Fibroblast of skin of back (primary cell): ENCODE measurements around the gene MIF.
A peak's percentile ranks its signal among the peaks of the same experiment; 100 is the strongest.
"Not testable (repeated sequence)": the region's sequence is repeated elsewhere in the genome, so short reads cannot be mapped to it uniquely, and the experiment has no call there.

Experiments used
- DNase-seq: peaks from one replicate; pipeline ENCODE4 v3.0.0-alpha.2; 2013

MIF gene

DNA sequence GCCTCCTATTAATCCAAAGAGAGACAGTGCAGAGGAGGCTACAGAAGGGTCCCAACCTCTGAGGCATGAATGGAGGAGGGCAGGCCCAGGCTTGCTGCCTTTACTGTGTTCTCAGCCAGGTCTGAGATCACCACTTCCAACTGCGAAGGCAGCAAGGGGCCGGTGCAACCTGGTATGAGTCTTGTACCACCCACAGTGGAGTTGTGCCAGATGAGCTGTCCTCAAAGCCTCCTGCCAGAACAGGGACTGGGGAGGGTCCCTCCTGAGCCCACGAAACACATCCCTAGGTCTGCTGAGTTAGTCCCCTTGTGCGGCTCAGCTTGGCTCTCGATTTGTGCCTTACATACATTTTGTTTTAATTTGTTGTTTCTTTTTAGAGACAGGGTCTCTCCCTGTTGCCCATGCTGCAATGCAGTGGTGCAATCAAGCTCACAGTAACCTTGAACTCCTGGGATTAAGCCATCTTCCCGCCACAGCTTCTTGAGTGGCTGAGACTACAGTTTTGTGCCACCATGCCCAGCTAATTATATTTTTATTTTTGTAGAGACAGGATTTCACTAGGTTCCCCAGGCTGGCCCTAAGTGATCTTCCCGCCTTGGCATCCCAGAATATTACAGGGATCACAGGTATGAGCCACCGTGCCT is 9.3 kb downstream of the MIF start:
- no peak for DNase-seq

DNA sequence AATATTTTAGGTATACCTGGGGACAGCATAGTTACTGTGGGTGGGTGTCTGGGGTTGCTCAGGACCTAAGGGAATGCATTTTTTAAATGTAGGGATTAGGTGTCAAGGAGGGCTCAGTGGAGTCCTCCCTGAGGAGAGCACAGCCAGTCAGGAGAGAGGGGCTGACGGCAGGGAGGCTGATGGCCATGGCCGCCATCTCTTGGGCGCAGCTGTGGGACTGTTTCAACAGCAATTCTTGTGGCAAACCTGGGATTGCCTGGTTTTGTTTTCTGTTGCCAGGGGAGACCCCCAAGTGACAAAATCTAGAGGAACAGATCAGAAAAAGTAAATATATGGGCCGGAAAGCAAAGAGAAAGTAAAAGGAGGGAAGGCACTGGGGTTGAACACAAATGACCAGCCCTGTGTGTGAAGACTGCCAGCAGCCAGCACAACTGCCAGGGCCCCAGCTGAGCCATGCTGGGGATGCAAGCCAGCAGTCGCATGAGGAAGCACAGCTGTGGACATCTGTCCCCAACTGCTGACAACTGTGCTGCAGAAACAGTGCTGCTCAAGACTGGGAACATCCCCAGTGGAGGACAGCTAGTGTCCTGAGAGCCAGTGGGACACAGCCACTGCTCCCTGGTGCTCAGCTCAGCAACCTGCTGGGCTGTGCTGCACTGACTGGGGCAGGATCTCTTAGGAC is 10.5 kb downstream of the MIF start:
- no peak for DNase-seq

DNA sequence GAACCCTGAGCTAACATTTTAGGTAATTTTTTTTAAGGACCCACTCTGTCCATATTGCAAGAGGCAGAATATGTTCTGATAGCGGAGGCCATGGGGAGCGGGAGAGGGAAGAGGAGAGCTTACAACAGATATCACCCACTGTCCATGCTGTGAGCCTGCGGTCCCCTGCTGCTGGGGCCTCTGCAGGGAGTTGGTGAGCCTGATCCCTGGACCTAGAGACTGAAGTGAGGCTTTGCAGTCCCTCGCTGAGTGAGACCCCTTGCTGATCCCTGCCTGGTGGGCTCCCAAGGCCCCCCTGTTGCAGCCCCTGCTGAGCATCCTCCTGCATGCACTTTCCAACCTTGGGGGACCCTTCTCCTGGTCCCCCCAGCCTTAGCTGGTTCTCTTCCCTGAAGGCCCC is 12.5 kb downstream of the MIF start:
- DNase-seq = no peak

DNA sequence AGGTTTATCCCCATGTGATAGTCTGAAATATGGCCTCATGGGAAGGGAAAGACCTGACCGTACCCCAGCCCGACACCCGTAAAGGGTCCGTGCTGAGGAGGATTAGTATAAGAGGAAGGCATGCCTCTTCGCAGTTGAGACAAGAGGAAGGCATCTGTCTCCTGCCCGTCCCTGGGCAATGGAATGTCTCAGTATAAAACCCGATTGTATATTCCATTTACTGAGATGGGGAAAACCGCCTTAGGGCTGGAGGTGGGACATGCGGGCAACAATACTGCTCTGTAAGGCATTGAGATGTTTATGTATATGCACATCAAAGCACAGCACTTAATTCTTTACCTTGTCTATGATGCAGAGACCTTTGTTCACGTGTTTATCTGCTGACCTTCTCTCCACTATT is 13.2 kb downstream of the MIF start:
- not testable (repeated sequence) for DNase-seq

DNA sequence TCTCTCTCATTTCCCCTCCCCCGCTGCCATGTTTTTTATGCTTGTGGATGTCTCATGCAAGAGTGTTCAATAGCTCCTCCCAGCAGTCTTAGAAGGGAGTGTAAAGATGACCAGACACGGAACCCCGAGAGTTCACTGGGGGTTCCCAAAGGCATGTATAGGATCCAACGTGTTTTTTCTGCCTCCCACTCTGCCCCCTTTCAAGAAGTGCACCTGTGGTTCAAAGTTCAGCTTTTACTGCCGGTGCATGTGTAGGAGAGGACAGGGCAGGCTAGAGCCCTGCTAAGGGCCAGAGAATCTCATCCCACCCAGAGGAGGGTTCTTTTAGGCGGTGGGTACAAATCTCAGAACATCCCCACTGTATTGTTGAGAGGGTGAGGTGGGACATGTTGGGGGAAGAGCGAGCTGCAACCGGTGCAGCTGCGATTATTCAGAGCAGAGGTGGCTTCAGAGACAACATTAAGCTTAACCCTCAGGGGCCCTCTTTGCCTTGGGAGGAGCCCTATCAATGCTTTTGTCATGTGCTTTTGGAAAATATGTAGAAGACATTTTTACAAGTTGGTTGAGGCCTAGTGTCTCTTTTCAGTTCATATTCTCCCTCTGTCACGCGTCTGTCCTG is 14.5 kb downstream of the MIF start:
- no peak for DNase-seq

DNA sequence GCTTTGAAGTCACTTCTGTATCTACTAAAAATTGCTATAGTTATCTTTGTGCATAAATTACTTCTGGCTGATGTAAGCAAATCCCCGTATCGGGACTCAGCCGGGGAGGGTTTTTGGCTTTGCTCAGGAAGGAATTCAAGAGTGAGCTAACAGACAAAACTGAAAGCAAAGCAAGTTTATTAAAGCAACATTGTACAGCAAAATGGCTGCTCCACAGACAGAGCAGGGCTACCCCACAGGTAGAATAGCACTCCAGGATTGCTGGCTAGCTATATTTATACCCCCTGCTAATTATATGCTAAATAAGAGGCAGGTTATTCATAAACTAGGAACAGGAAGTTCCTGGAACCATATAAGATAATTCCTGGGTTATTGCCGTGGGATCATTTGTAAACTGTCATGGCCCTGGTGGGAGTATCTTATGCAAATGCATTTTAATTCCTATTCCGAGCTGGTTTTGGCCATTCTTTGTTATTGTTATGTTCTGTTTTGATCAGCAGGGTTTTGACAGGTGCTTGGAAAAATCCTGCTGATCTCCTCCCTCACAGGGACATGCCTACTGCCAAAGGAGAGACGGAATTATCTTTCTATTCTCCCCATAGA is 15.2 kb downstream of the MIF start:
- no peak for DNase-seq

DNA sequence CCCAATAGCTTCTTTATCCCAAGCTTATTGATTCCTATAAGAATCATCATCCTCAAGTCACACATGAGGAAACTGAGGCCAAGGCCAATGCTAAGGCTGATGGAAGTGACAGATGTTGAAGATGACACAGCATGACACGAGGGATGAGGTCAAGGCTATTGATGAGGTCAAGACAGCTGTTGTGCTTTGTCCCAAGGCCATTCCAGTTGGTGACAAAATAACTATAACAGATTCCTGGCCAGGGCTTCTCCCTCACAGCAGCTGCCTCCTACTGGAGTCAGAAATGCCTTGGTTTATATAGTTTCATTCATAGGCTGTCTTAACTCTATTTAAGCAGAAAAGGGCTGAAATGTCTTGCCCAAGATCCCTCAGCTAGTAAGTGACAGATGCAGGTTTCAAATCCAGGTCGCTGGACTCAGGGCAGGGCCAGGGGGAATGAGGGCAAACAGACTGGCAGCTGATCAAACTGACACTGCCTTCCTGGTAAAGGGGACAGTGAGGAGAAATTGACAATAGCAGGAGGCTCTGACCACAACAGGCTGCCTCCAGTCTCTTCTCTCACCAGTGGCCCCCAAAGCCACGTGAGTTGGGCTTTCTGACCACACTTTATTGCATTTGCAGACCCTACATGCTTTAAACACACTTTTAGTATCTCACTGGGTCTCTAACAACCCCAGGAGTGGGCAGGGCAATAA is 16.5 kb downstream of the MIF start:
- DNase-seq = no peak

DNA sequence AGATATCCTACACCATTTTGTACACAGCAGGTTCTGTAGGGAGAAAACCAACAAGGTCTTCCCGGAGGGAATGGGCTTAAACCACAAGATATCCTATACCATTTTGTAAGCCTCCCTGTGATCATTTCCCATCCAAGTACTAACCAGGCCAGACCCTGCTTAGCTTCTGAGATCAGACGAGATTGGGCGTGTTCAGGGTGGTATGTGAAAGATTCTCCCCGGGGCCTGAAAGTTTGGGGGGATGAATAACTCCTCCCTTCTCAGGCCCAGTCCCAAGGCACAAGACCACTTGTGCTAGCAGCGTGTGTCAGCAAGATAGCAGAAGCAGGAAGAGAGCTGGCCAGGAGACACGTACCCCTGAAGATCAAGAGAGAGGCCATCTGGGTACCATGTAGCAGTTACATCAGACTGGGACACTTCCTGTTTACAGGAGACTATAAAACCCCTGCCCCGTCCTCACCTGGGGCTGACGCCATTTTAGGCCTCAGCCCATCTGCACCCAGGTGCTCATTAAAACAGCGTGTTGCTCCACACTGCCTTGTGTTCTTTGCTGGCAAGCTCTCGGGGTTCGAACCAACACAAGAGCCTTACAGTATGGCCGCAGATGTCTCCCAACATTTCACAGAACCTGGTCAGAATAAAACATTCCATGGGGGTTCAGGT is 17.3 kb downstream of the MIF start:
- DNase-seq = no peak

DNA sequence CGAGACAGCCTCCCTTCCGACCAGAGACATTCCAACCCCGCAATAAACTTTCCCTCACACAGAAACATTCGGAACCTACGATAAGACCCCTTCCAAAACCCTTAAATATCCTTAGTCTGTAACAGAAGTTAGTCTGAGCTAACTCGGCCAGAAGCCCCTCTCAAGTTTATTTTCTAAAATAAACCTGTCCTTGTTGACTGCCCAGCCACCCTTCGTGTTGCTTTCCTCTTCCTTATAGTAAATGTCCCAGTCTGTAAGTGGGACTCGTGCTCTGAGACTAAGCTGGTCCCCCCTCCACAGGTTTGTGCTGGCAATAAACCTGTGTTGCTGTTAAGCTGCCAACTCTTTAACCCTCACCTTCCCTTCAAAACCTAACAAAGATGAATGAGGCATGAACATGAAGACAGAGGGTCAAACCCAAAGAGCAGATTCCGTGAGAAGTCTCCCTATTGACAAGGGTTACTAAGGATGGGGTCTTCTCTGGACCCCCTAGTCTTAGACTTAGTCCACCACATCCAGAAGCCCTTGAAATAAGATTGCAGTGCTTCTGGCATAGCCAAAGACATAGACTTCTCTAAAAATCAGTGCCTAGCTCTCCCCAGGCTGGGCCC is 18.2 kb downstream of the MIF start:
- no peak for DNase-seq

DNA sequence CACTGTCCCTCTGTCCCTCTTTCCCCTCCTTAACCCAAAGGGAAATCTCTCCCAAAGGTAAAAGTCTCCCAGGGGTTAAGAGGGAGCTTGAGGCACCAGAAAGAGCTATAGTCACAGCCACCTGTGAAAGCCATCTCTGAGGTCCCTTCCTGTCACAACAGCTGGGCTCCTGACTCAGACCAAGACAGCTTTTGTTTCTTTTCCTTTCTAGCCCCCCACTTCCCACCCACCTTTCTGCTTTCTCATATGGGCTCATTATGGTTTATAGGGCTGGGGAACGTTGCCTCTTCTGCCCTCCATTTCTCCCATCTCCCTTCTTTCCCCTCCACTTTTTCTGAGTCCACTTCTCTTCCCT is 19.1 kb downstream of the MIF start:
- no peak for DNase-seq

DNA sequence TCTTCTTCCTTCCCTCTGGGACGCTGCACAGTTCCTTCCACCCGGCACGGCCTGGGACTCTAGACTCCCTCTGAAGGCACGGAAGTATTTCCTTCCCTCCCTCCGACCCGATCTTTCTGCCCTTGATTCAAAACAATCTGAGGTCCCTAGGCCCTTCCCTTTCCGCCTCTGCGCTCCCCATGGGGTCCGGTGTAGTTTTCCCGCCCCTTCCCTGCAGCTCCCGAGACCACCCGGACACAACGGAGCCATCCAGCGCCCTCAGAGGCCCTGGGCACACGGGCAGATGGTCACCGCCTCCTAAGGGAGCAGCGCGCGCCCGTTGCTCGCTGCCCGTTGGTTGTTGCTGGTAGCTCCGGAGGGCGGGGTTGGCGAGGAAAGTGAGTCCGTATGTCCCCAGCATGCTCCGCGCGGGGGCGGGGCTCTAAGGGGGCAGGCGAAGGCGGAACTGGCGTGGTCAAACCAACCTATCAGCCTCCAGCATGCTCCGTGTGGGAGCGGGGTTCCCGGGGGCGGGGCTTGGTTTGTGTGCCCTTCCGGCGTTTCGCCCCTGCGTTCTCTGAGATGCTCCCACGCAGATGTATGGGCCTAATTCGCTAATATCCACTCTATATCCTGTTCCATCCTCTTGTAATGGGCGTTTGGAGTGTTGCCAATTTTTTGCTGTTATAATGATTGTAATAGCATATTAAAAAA is 19.6 kb downstream of the MIF start:
- DNase-seq = peak; percentile 99

DNA sequence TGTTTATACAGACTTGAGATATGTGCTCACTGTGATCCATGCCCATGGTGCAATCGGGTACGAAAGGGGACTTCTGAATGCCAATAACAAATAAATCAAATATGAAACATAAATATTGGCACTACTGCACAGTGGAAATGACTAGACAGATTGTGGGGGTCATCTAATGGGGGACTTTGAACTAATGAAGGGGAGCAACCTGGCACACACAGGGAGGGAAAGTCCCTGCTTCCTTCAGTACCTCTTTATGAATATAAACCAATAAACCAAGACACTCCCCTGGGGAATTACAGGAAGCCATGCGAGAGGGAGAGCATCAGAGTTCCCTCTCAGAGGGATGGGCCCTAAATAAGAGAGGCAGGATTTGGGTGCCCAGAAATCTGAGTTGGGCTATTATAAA is 21.1 kb downstream of the MIF start:
- no peak for DNase-seq

DNA sequence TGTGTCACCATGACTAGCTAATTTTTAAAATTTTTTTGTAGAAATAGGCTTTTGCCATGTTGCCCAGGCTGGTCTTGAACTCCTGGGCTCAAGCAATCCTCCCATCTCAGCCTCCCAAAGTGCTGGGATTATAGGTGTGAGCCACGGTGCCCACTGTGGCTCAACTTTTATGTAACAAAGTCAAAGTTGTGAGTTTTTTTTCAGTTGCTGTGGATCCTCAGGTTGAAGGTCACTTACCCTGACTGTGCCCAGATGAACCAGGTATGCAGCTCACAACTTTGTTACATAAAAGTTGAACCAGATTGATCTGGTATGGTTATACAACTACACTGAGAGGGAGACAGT is 26.1 kb downstream of the MIF start:
- not testable (repeated sequence) for DNase-seq

DNA sequence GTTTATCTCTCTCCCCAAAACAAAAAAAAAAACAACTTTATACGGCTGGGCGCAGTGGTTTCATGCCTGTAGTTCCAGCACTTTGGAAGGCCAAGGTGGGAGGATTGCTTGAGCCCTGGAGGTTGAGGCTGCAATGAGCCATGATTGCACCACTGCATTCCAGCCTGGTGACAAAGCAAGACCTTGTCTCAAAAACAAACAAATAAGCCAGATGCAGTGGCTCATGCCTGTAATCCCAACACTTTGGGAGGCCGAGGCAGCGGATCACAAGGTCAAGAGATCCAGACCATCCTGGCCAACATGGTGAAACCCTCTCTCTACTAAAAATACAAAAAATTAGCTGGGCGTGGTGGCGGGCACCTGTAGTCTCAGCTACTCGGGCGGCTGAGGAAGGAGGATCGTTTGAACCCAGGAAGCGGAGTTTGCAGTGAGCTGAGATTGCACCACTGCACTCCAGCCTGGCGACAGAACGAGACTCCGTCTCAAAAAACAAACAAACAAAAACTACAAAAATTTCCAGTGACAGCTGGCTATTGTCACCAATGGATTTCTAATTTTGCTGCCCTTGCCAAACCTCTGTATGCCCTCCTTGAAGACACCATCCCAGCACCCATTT is 27.5 kb downstream of the MIF start:
- DNase-seq = peak; percentile 33

DNA sequence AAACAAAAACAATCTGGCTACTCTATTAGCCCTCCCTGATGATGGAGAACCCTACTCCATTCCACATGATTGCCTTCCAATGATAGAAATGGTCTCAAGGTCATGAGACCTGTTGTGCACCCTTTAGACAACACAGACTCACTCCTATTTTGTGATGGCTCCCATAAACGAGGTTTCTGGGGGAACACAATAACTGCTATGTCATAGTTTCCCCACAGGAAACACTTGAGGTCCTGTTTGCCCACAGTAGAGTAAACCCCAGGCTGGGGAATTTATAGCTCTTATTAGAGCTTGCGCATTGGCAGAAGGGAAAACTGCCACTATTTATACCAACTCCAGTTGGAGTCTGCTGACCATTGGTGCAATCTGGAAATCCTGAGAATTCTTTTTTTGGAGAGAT is 28.7 kb downstream of the MIF start:
- DNase-seq = no peak

DNA sequence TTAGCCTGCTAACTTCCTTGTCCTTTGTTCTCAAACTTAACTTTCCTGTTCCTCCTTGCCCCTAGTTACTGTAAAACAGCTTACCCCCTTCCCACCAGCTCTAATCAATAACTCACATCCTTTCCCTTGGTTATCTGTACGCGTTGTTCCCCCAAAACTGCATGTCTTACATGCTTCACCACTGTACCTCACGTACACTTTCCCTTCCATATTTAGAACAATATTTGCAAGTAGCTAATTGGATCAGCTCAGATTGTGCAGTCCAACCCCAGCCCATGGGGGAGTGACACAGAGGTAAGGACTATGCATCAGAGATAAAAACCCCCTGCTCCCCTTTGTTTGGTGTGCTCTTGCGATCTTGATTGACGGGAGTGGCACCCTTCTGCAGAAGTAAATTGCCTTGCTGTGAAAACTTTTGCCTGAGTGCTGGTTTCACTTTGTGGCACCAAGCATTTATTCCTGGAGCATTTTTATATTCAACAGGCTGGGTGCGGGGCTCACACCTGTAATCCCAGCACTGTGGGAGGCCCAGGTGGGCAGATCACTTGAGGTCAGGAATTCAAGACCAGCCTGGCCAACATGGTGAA is 30.9 kb downstream of the MIF start:
- DNase-seq = no peak

DNA sequence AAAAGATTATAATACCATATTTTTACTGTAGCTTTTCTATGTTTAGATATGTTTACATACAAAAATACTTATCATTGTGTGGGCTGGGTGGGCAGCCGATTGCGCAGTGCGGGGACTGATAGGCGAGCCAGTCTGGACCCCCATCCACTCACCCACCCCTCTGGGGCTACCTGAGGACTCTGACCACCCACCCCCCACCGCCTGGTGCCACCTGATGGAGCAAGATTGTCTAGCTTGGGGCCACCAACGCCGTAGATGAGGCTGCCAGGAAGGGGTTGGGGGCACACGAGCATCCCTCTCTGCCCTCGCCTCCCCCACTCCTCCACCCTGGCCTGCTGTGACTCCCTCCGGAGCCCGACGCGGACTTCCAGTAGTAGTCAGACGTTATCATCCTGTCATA is 32.4 kb downstream of the MIF start:
- DNase-seq = no peak

DNA sequence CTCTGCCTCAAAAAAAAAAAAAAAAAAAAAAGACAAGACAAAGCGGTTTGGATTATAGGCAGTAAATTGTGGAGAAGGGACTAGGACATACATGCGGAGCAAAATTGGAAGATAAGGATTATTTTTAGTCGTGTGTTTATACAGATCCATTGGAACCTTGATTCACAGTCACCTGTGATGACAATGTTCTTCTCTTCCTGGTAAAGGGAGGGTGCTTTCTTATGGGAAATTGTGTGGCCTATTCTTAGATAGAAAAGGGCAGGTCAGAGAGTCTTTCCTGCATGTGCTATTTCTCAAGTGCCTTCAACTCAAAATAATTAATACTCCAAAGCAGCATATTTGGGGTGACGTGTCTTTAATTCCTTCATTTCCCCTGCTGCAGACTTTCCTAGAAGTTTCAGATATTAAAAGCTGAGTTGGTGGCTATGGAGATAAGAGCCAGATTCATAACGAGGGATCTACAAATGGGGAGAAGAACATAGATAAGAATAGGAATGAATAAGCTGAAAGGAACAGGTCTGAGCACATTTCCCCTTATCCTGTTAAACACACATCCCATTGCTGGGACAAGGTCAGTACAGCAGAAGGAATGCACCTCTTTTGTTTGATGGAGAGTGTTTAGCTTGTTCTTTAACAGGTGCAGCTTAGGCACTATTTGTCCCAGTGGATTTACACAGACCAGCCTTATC is 44.3 kb downstream of the MIF start:
- no peak for DNase-seq

DNA sequence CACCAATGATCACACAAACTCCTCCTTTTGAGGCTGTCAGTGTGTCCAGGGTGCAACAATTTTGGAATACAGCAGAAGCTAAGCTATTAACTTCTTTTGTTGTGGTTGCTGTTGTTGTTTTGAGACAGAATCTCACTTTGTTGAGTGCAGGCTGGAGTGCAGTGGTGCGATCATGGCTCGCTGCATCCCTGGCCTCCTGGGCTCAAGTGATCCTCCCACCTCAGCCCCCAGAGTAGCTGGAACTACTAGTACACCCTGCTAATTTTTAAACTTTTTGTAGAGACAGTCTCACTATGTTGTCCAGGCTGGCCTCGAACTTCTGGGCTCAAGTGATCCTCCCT is 44.8 kb downstream of the MIF start:
- DNase-seq = no peak

DNA sequence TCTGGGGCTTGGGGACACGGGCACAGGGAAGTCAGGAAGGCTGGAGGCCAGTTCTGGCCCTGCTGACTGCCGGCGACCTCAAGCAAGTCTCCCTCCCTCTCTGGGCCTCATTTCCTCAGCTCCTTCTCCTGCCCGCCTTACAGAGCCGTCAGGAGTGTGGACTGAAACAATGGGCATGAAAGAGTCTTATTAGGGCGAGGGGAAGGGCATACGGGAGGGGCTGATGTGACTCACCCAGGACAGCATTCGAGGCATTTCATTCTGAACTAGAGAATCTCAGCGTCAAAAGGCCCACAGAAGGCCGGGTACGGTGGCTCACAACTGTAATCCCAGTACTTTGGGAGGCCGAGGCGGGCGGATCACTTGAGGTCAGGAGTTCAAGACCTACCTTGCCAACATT is 46.0 kb downstream of the MIF start:
- not testable (repeated sequence) for DNase-seq
